K562 (cell line): ENCODE measurements around the gene FAM149B1. TPM values are rescaled to one million over a fixed set of nuclear protein-coding genes. Genes with fewer than 3 reads are reported as not detected.

ENCODE experiments used
- ARID1B ChIP-seq: fragments of 450-650 bp; IDR thresholded peaks from 2 replicates; pipeline ENCODE4 v1.6.1; 2016; ENCODE audit warnings: antibody characterized with exemption, mild to moderate bottlenecking, inconsistent platforms
- ETV5 ChIP-seq: sonication (generic); formaldehyde crosslinking; IDR thresholded peaks from 2 replicates; pipeline ENCODE4 v1.4.0; 2020; ENCODE audit warnings: low read depth, mild to moderate bottlenecking, missing genetic modification reagents
- ETV6 ChIP-seq, 3 experiments: fragments of 150-350 bp in 1 of 3; sonication (generic) in 1 of 3; formaldehyde crosslinking in 1 of 3; IDR thresholded peaks; 2 replicates each; pipeline versions ENCODE4 v1.6.1 to v1.8.0; 2014 to 2022; ENCODE audit warnings: borderline replicate concordance in 2 of 3, low read depth in 2 of 3, antibody characterized with exemption in 1 of 3, low read length in 1 of 3, mild to moderate bottlenecking in 1 of 3, missing genetic modification reagents in 1 of 3
- FIP1L1 ChIP-seq: fragments of 200-400 bp; formaldehyde crosslinking; IDR thresholded peaks from 2 replicates; pipeline ENCODE4 v1.6.1; 2018; ENCODE audit warnings: mild to moderate bottlenecking, low read depth, low read length; ENCODE audit not compliant: poor library complexity, severe bottlenecking
- HNRNPL ChIP-seq: fragments of 200-400 bp; formaldehyde crosslinking; IDR thresholded peaks from 2 replicates; pipeline ENCODE4 v1.6.1; 2017; ENCODE audit warnings: low read depth, mild to moderate bottlenecking, low read length
- PML ChIP-seq: IDR thresholded peaks from 2 replicates; pipeline ENCODE4 v1.6.1; 2012; ENCODE audit warnings: low read length, inconsistent platforms
- PTTG1 ChIP-seq: fragments of 450-650 bp; IDR thresholded peaks from 2 replicates; pipeline ENCODE4 v1.6.1; 2016; ENCODE audit warnings: low read depth, mild to moderate bottlenecking, missing genetic modification characterization, missing compliant biosample characterization
- TAF15 ChIP-seq: fragments of 200-400 bp; formaldehyde crosslinking; IDR thresholded peaks from 2 replicates; pipeline ENCODE4 v1.6.1; 2017; ENCODE audit warnings: mild to moderate bottlenecking, low read depth, low read length, moderate library complexity
- ZNF274 ChIP-seq: IDR thresholded peaks from 2 replicates; pipeline ENCODE4 v1.6.1; 2011; ENCODE audit warnings: low read depth, mild to moderate bottlenecking, low read length, moderate library complexity, borderline replicate concordance
- ZNF280A ChIP-seq: fragments of 450-650 bp; IDR thresholded peaks from 2 replicates; pipeline ENCODE4 v1.6.1; 2018; ENCODE audit warnings: mild to moderate bottlenecking, low read depth; ENCODE audit not compliant: partially characterized antibody
- ZNF318 ChIP-seq, 2 experiments: fragments of 450-650 bp; IDR thresholded peaks; 2 replicates each; pipeline ENCODE4 v1.6.1; 2016; ENCODE audit warnings: mild to moderate bottlenecking in 2 of 2, borderline replicate concordance in 1 of 2, low read depth in 1 of 2, moderate library complexity in 1 of 2
- ZNF518B ChIP-seq: fragments of 250-450 bp; sonication (Bioruptor Pico); IDR thresholded peaks from 2 replicates; pipeline ENCODE4 v1.5.0; 2021; ENCODE audit warnings: mild to moderate bottlenecking, moderate library complexity
- ZNF695 ChIP-seq: fragments of 450-650 bp; formaldehyde crosslinking; IDR thresholded peaks from 2 replicates; pipeline ENCODE4 v1.4.0; 2020; ENCODE audit warnings: mild to moderate bottlenecking, moderate library complexity
- polyA plus RNA-seq, 8 experiments: library from polyadenylated mRNA; depleted of rRNA in 4 of 8; stranded (reverse) in 5 of 8; unstranded in 3 of 8; fragments of >200 nt; fragmentation: Nextera tagmentation in 2 of 8; fragmentation: Illumina TruSeq in 1 of 8; extraction: Ambion mirVana in 2 of 8; extraction: Trizol in 1 of 8; gene quantifications; 2 replicates each; pipeline versions ENCODE4 v1.2.1 to v1.2.3, GENCODE V29; 2011 to 2014; ENCODE audit warnings: inconsistent platforms in 1 of 8, missing spikeins in 1 of 8
- total RNA-seq, 7 experiments: library from RNA; depleted of rRNA in 6 of 7; stranded (reverse); fragments of >200 nt in 6 of 7; fragmentation: Illumina TruSeq in 2 of 7; extraction: Trizol in 2 of 7; gene quantifications; 2 replicates each; pipeline versions ENCODE4 v1.2.1 to v1.2.3, GENCODE V29; 2011 to 2021; ENCODE audit warnings: low replicate concordance in 1 of 7

FAM149B1 gene
- total and polyA plus RNA-seq, 9 of the 15 experiments (the other 6 are each of a cell fraction or from before 2014, with no cell fraction given): 4.2 to 18.5 (median 9.3) TPM

- peak; percentile 87 for TF ChIP-seq FIP1L1
- no peak for TF ChIP-seq ZNF695 (CRISPR knock-in tag)
- TF ChIP-seq ETV5: peak; percentile 61; the same call in 1 of the 2 replicates
- TF ChIP-seq ZNF274: no peak
- TF ChIP-seq HNRNPL: no peak
- no peak for TF ChIP-seq ZNF518B (CRISPR knock-in tag)
- TF ChIP-seq PTTG1: no peak
- no peak for TF ChIP-seq ETV6 (IDR thresholded peaks at IDR 0.05; ENCODE audit: borderline replicate concordance in 1 of 2, low read depth in 2 of 2, low read length in 1 of 2)
- TF ChIP-seq ETV6 (CRISPR knock-in tag; IDR thresholded peaks at IDR 0.05; ENCODE audit: borderline replicate concordance): no peak
- TF ChIP-seq ZNF318 (IDR thresholded peaks at IDR 0.05; ENCODE audit: borderline replicate concordance in 1 of 2, low read depth in 1 of 2): 0 out of 4 replicates have a peak, but pooled peaks of 1 of the 2 experiments have one; percentile 39
- TF ChIP-seq ZNF280A: no peak
- TF ChIP-seq PML: peak; percentile 89
- TF ChIP-seq ARID1B: no peak
- no peak for TF ChIP-seq TAF15
Observed at GRCh38 chr10:73167783-73168464, at the start of gene FAM149B1, which contains the start of gene ECD (continued).
